Posterior vena cava (tissue), 2 donors: ENCODE data around the gene ATP6AP2. TPM values are rescaled to one million over a fixed set of nuclear protein-coding genes. Genes with fewer than 3 reads are reported as not detected.

Experiments
- DNase-seq: peaks from one replicate; pipeline ENCODE4 v3.0.0-alpha.2; 2020; ENCODE audit warnings: low spot score
- intact Hi-C, 2 donors: fragments of 100-400 bp; cut with DNase I; formaldehyde crosslinking; loops; one replicate each; pipeline versions ENCODE4 v1.14.1 to v1.14.2; 2022 to 2023
- long read RNA-seq, 2 donors: library from polyadenylated mRNA; unstranded; transcript quantifications; one replicate each; pipeline ENCODE4 v2.0.0, GENCODE V29; 2020 to 2021
- total RNA-seq, 2 donors: library from RNA; stranded (reverse); fragmentation: NEBNext Ultra II Directional; extraction: Animal tissue kit (Norgen Biotek cat#: 25700); gene quantifications; one replicate each; pipeline ENCODE4 v1.2.1, GENCODE V29; 2021
- donor health status: DM: yes; HTN: yes; CAD: no.
- donor health status: DM: yes; HTN: yes; CAD: no.

ATP6AP2 gene, protein sequence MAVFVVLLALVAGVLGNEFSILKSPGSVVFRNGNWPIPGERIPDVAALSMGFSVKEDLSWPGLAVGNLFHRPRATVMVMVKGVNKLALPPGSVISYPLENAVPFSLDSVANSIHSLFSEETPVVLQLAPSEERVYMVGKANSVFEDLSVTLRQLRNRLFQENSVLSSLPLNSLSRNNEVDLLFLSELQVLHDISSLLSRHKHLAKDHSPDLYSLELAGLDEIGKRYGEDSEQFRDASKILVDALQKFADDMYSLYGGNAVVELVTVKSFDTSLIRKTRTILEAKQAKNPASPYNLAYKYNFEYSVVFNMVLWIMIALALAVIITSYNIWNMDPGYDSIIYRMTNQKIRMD
- total RNA-seq = 100 to 1,000 TPM; 107 to 127 TPM
- long read RNA-seq, donor 1, transcript ATP6AP2-217 (9 exons, 2,337 nt) = major isoform, 91 of 109 reads
- long read RNA-seq, donor 1, partial matches to known transcripts = 8 of 109 reads
- long read RNA-seq, donor 1, other reads (novel, unspliced or antisense) = 3 of 109 reads
- long read RNA-seq, donor 2, transcript ATP6AP2-224 (8 exons, 1,929 nt) = minor isoform, 7 of 458 reads
- long read RNA-seq, donor 2, transcript ATP6AP2-202 (7 exons, 1,093 nt) = minor isoform, 19 of 458 reads
- long read RNA-seq, donor 2, transcript ATP6AP2-217 (9 exons, 2,337 nt) = major isoform, 395 of 458 reads
- long read RNA-seq, donor 2, partial matches to known transcripts = 14 of 458 reads
- long read RNA-seq, donor 2, other reads (novel, unspliced or antisense) = 14 of 458 reads

DNA sequence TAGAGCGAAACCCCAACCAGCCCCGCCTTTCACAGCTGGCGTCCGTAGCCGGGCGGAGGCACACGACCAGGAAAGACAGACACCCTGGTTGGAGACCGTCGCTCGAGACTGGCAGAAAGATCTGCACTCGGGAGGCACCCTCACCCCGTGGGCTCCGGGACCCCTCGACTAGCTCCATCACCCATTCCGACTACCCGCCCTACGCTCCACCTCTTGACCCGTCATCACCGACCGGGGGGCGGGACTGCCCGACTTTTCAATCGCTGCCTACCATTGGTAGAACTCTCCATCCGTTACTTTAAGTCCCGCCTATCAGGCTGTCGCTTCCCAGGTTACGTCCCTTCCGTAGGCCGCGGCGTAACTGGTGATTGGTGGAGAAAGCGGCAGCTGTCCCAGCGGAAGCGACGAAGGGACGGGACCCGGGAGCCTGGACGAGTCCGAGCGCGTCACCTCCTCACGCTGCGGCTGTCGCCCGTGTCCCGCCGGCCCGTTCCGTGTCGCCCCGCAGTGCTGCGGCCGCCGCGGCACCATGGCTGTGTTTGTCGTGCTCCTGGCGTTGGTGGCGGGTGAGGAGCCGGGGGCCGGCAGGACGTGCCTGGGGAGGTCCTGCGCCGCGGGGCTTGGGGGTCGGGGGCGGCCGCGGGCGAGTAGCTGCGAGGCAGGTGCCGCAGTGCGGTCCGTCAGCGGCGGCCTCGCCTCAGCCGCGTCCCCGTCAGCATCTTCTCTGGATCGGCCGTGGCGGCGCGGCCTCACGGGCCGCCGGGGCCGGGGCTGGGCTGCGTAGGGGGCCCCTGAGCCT, at the start of gene ATP6AP2:
Gene ATP6AP2 (plus strand): TSS at position 434 of the 799 bp plus-strand sequence. CDS start 96 bp downstream, at position 530.
- intact Hi-C loops = no loop called here
- DNase-seq = peak; percentile 96

DNA sequence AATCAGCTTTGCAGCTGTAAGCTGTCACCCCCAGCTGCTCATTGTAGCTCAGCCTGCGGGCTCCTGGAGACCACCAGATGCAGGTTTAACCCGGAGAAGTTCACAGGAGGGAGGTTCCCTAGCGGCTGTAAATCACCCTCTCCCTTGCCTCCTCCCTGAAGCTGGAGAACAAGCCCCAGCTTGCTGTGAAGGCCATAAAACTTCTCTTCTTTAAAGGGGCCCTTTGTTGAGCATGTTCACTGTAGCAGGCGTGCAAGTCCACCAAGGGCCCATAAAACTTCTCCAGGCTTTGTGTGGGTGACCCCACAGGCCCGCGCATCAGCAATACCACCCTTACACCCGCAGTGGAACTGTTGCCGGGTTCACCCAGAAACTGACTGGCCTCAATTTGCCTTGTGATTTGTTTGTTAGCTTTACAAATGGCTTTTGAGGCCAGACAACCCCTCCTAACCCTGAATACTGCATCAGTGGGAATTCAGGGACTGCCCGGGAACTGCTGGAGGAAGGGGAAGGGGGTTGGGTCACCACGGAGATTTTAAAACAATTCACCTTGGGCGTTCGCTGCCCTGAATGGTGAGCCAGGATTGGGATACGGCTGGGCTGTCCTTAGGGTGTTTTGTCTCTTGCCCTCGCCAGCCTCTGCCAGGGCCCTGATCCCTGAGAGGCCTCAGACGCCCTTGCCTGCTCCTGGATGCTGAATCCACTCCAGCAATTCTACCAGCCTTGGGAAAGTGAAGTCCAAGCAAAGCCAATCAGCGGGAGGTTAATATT, 49.5 kb upstream of the ATP6AP2 start:
- intact Hi-C loops = no loop called here
- no peak for DNase-seq

DNA sequence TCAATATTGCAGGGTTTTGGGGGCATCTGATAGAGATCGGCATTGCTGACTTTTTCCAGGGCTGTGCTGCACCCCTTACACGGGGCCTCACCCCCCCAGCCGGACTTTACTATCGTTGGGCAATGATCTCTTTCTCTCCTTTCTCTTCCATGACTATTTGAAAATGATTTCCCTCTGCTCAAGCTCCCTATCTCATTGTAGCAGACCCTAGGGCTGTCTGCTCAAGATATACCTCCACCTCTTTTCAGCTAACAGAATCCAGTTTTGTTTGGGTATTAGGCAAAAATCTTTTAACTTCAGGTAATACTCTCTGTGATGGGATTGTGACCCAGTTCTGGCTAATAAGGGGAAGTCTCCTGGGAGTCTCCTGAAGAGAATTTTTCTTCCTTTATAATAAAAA, 43.5 kb upstream of the ATP6AP2 start:
- no peak for DNase-seq
- intact Hi-C loops = no loop called here

GRCh38 chrX:40538406-40538805, 42.4 kb upstream of the ATP6AP2 start:
- no peak for DNase-seq
- intact Hi-C loops = no loop called here

- peak; percentile 88 for DNase-seq
- intact Hi-C loops = no loop called here
Measured at GRCh38 chrX:40539214-40540142, 41.3 kb upstream of the ATP6AP2 start.

DNA sequence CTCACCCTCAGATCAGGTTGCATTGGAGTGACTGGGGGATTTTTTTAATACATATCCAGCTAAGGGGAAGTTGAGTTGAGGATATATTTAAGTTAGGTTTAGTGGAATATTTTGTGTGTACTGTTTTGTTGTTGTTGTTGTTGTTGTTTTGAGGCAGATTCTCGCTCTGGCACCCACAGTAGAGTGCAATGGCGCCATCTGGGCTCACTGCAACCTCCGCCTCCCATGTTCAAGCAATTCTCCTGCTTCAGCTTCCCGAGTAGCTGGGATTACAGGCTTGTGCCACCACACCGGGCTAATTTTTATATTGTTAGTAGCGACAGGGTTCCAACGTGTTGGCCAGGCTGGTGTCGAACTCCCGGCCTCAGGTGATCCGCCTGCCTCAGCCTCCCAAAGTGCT, 38.6 kb upstream of the ATP6AP2 start:
- intact Hi-C loops = no loop called here
- no peak for DNase-seq

GRCh38 chrX:40542972-40543371, 37.8 kb upstream of the ATP6AP2 start:
- intact Hi-C loops = no loop called here
- no peak for DNase-seq

- intact Hi-C loops = no loop called here
- DNase-seq = no peak
Measured at GRCh38 chrX:40543661-40544328, 37.0 kb upstream of the ATP6AP2 start.

- intact Hi-C loops = no loop called here
- DNase-seq = no peak
Measured at GRCh38 chrX:40544343-40545266, 36.2 kb upstream of the ATP6AP2 start.

GRCh38 chrX:40546870-40547269, 33.9 kb upstream of the ATP6AP2 start:
- no peak for DNase-seq
- intact Hi-C loops = no loop called here

DNA sequence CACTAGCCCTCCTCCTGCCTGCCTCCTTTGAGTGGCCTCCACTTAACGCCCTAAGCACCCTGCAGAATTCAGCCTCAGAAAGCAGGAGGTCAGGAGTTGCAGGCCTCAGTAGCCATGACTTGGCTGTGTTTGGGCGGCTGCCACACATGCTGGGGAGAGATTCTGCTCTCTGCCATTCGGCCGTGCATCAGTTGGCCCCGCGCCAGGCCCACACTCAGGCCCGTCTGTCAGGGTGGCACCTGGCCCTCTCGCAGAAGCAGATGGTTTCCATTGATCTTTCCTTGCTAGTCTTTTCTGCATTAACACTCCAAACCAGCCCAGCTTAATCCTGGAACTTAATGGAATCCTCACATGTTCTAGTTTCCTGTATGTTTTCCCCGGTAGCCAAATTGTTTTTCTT, 30.7 kb upstream of the ATP6AP2 start:
- intact Hi-C loops = no loop called here

GRCh38 chrX:40552768-40553167, 28.0 kb upstream of the ATP6AP2 start:
- intact Hi-C loops = no loop called here
- DNase-seq = no peak

More for the DNA sequence above, 30.7 kb upstream of the ATP6AP2 start:
- DNase-seq = no peak

- no peak for DNase-seq
- intact Hi-C loops = no loop called here
Measured at GRCh38 chrX:40558590-40558989, 22.2 kb upstream of the ATP6AP2 start.

GRCh38 chrX:40563784-40564183, 17.0 kb upstream of the ATP6AP2 start:
- no peak for DNase-seq

DNA sequence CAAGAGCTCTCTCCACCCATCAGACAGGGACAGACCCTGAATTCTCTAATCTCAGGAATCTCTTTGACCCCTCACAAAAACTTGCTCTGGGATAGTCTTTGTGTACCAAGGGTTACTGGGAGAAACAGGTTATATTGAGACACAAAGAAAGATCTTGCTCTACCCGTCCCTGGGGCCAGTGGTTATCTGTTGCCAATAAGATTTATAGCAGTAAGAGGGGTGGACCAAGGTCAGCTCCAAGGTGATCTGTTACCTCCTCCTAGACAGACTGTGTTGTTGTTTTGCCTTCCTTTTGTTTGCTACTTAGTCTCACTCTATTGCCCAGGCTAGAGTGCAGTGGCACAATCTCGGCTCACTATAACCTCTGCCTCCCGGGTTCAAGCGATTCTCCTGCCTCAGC, 16.3 kb upstream of the ATP6AP2 start:
- intact Hi-C loops = no loop called here
- DNase-seq = no peak

More at GRCh38 chrX:40563784-40564183, 17.0 kb upstream of the ATP6AP2 start:
- intact Hi-C loops = no loop called here

DNA sequence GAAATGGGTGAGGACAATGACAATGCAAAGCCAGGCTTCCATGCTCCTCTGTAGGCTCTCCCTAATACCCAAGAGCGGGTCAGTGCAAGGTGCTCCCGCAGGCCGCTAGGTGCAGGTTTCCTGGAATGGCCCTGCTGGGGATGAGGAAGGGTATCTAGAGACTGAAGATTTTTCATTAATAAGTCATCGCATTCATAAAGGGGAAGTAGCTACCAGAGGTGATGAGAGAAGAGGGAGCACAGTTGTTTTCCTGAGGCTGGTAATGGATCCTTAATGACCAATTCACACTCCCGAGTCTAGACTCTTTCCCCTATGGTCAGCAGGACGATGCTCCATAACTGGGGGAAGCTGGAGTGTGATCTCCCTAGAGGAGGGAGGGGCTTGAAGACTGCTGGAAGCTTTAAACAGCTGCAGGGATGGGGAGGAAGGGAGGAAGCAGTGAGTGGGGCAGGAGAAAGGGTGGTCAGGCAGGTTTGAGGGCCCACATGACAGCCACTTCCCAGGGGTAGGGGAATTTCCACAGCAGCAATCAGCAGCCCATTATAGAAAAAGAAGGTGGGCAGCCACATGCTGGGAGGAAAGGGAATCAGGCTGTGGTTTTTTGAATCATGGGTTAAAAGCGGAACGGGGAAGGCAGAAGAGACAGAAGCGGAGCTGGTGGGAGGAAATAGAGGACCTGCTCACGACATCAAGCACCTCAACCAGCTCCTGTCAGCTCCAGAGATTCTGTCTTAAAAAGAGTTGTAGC, 10.2 kb upstream of the ATP6AP2 start:
- intact Hi-C loops = no loop called here
- no peak for DNase-seq
